Type B pancreatic cell (in vitro differentiated cells): ENCODE data around the gene RIMS1. TPM values are rescaled to one million over a fixed set of nuclear protein-coding genes. Genes with fewer than 3 reads are reported as not detected.
A peak's percentile ranks its signal among the peaks of the same experiment; 100 is the strongest.

Experiments
- DNase-seq: peaks from one replicate; pipeline ENCODE4 v3.0.0; 2021; ENCODE audit warnings: mixed read lengths; ENCODE audit not compliant: unreplicated experiment; ENCODE audit errors: extremely low spot score
- H3K27ac Mint-ChIP-seq: 2 replicates; pipeline ENCODE4 v1.8.0; 2021; ENCODE audit warnings: mild to moderate bottlenecking, mixed read lengths
- H3K27me3 Mint-ChIP-seq: 2 replicates; pipeline ENCODE4 v1.8.0; 2021; ENCODE audit warnings: mixed read lengths
- H3K36me3 Mint-ChIP-seq: 2 replicates; pipeline ENCODE4 v1.8.0; 2021; ENCODE audit warnings: mixed read lengths
- H3K4me1 Mint-ChIP-seq: one replicate; pipeline ENCODE4 v1.8.0; 2021; ENCODE audit warnings: mixed read lengths; ENCODE audit not compliant: unreplicated experiment
- H3K4me3 Mint-ChIP-seq: 2 replicates; pipeline ENCODE4 v1.8.0; 2021; ENCODE audit warnings: mild to moderate bottlenecking, mixed read lengths
- H3K9me3 Mint-ChIP-seq: 2 replicates; pipeline ENCODE4 v1.8.0; 2021; ENCODE audit warnings: mixed read lengths
- long read RNA-seq: library from polyadenylated mRNA; unstranded; transcript quantifications from one replicate; pipeline ENCODE4 v2.0.0, GENCODE V29; 2020
- total RNA-seq: library from RNA; stranded (reverse); gene quantifications from 2 replicates; pipeline ENCODE4 v1.2.1, GENCODE V29; 2021; ENCODE audit warnings: low replicate concordance
- TF ChIP-seq, protein P1 (sequence below): fragments of 200-600 bp; sonication (generic); conservative IDR thresholded peaks from 2 replicates; pipeline ENCODE4 v1.5.0; 2021; ENCODE audit warnings: antibody characterized with exemption, mild to moderate bottlenecking

Gene RIMS1, protein sequence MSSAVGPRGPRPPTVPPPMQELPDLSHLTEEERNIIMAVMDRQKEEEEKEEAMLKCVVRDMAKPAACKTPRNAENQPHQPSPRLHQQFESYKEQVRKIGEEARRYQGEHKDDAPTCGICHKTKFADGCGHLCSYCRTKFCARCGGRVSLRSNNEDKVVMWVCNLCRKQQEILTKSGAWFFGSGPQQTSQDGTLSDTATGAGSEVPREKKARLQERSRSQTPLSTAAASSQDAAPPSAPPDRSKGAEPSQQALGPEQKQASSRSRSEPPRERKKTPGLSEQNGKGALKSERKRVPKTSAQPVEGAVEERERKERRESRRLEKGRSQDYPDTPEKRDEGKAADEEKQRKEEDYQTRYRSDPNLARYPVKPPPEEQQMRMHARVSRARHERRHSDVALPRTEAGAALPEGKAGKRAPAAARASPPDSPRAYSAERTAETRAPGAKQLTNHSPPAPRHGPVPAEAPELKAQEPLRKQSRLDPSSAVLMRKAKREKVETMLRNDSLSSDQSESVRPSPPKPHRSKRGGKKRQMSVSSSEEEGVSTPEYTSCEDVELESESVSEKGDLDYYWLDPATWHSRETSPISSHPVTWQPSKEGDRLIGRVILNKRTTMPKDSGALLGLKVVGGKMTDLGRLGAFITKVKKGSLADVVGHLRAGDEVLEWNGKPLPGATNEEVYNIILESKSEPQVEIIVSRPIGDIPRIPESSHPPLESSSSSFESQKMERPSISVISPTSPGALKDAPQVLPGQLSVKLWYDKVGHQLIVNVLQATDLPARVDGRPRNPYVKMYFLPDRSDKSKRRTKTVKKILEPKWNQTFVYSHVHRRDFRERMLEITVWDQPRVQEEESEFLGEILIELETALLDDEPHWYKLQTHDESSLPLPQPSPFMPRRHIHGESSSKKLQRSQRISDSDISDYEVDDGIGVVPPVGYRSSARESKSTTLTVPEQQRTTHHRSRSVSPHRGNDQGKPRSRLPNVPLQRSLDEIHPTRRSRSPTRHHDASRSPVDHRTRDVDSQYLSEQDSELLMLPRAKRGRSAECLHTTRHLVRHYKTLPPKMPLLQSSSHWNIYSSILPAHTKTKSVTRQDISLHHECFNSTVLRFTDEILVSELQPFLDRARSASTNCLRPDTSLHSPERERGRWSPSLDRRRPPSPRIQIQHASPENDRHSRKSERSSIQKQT (N-terminal part only)
- total RNA-seq: 3.7 and 5.9 TPM in 2 replicates
- long read RNA-seq, partial matches to known transcripts: 1 of 4 reads
- long read RNA-seq, other reads (novel, unspliced or antisense): 2 of 4 reads

DNA sequence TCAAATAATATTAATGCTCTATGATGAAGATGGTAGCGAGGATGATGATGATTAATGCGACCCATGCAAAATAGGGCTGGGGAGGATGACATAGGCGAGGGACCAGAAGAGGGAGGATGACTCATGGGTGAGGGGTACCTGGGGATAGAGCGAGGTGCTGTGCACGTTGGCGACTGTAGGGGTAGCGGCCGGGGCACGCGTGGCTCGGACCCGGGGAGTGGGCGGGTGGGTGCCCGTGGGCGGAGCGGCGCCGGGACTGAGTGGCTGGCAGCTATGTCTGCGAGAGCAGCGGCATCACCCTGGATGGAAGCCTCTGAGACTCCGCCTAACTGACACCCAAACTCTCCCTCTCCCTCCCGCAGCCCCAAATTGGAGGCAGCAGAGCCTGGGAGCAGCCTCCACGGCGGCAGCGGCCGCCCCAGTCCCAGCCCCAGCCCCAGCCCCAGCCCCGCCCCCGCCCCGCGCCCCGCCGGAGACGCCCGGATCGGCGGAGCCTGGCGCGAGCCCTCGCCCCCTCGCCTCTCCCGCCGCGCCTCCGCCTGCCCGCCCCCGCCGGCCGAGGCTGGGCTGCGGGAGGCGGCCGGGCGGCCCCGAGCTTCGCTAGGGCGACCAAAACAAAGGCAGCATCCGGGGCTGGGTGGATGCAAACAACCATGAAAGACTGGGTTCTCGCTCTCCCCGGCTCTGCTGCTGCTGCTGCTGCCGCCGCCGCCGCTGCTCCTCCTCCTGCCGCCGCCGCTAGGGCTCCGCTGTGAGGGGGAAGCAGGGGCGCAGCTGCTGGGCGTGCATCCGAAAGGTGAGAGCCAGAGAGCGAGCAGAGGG lies at the start of gene RIMS1:
RIMS1 (plus strand) TSS at position 367 of the 822 bp plus-strand sequence. CDS start 474 bp downstream, outside the sequence.
- Mint-ChIP-seq H3K27ac (no peak within 1 kb of the TSS), H3K4me3 (peak within 1 kb of the TSS; percentile 90), H3K27me3 (peaks cover 73% of the 10 kb centered on the region), H3K36me3 (no peaks in the 10 kb centered on the region), H3K9me3 (no peaks in the 10 kb centered on the region), H3K4me1 (no peaks in the 10 kb centered on the region)
- DNase-seq: peak; percentile 72
- TF ChIP-seq, protein P1, sequence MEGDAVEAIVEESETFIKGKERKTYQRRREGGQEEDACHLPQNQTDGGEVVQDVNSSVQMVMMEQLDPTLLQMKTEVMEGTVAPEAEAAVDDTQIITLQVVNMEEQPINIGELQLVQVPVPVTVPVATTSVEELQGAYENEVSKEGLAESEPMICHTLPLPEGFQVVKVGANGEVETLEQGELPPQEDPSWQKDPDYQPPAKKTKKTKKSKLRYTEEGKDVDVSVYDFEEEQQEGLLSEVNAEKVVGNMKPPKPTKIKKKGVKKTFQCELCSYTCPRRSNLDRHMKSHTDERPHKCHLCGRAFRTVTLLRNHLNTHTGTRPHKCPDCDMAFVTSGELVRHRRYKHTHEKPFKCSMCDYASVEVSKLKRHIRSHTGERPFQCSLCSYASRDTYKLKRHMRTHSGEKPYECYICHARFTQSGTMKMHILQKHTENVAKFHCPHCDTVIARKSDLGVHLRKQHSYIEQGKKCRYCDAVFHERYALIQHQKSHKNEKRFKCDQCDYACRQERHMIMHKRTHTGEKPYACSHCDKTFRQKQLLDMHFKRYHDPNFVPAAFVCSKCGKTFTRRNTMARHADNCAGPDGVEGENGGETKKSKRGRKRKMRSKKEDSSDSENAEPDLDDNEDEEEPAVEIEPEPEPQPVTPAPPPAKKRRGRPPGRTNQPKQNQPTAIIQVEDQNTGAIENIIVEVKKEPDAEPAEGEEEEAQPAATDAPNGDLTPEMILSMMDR: peak; percentile 77

DNA sequence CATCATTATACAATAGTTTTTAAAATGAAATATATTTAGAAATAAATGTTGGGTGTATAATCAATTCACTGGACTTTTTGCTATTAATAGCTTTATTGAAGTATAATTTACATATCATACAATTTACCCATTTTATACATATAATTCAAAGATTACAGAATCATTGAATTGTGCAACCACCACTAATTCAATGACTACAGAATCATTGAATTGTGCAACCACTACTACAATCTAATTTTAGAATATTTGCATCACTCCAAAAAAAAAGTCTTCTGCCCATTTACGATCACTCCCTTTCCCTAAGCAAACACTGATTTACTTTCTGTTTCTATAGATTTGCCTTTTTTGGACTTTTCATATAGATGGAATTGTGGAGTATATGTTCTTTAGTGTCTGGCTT lies 35.1 kb upstream of the RIMS1 start:
- no peak for DNase-seq
- Mint-ChIP-seq H3K4me1 (no peaks in the 10 kb centered on the region), H3K36me3 (no peaks in the 10 kb centered on the region), H3K9me3 (no peaks in the 10 kb centered on the region), H3K27me3 (peaks cover 3% of the 10 kb centered on the region), H3K4me3 (no peak overlapping the region), H3K27ac (no peak overlapping the region)
- TF ChIP-seq, protein P1: no peak

DNA sequence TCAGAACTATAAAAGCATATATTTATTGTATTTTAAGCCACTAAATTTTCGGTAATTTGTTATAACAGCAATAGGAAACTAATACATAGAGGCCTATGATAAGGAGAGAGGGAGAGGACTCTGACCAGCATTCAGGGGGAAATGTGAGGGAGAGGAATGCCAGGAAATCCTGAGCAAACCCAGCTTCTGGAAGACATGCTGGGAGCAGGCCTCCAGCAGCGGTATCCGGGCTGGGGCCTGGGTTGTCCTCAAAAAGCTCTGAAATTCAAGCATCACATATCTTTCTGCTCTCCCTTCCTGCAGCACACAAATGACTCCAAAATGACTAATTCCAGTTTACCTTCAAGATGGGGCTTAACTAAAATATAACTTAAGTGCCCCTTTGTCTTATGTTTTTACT lies 33.4 kb upstream of the RIMS1 start:
- Mint-ChIP-seq H3K4me1 (no peaks in the 10 kb centered on the region), H3K4me3 (no peak overlapping the region), H3K36me3 (no peaks in the 10 kb centered on the region), H3K9me3 (no peaks in the 10 kb centered on the region), H3K27ac (no peak overlapping the region), H3K27me3 (no peaks in the 10 kb centered on the region)
- TF ChIP-seq, protein P1: no peak
- DNase-seq: no peak

DNA sequence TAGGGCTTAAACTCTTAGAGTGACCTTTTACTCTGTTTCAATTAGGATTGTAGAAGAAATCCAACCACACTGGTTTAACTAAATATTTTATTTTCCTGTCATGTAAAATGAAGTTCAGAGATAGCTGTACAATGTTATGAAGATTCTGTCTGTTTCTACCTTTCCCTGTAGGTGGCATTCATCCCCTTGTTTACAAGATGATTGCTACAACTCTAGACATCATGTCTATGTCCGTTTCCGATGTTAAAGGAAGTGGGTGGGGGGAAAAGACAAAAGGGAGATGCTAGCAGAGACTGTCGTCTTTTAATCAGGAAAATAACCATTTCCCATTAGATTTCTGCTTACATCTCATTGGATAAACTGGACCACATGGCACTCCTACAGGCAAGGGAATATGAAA lies 30.9 kb upstream of the RIMS1 start:
- Mint-ChIP-seq H3K27me3 (no peaks in the 10 kb centered on the region), H3K27ac (no peak overlapping the region), H3K9me3 (no peaks in the 10 kb centered on the region), H3K4me1 (no peaks in the 10 kb centered on the region), H3K36me3 (no peaks in the 10 kb centered on the region), H3K4me3 (no peak overlapping the region)
- DNase-seq: no peak
- TF ChIP-seq, protein P1: no peak
